AG04449 (cell line): ENCODE data around the gene HECTD1.
A peak's percentile ranks its signal among the peaks of the same experiment; 100 is the strongest.
"Not testable (repeated sequence)": the region's sequence is repeated elsewhere in the genome, so short reads cannot be mapped to it uniquely, and the experiment has no call there.

Source experiments
- CTCF ChIA-PET: fragments of 350-600 bp; formaldehyde crosslinking; extraction: SDS; loops from one replicate; lab custom pipeline; 2021; ENCODE audit warnings: antibody characterized with exemption; lab: Yijun Ruan, JAX
- POLR2A ChIA-PET: fragments of 400-600, 350-600 bp; formaldehyde crosslinking; extraction: SDS; loops from one replicate; lab custom pipeline; 2020; ENCODE audit warnings: antibody characterized with exemption, inconsistent platforms; lab: Yijun Ruan, JAX
- DNase-seq: peaks from one replicate; pipeline ENCODE4 v3.0.0-alpha.2; 2010; ENCODE audit warnings: low read depth, low spot score
- H3K4me3 ChIP-seq: 2 replicates; pipeline ENCODE4 v1.5.1; 2011; ENCODE audit warnings: low read depth, mild to moderate bottlenecking, control low read depth, low read length
- CTCF ChIP-seq: IDR thresholded peaks from one replicate; pipeline ENCODE4 v1.5.1; 2011; ENCODE audit warnings: mild to moderate bottlenecking, moderate library complexity, low read length, control low read depth, inconsistent platforms; ENCODE audit not compliant: insufficient read depth; ENCODE audit errors: missing control alignments

HECTD1 gene

GRCh38 chr14:31068235-31068634, 139.4 kb downstream of the HECTD1 start:
- ChIA-PET POLR2A (no interaction called here), CTCF (interaction anchor here (0.6 to 2.4 kb wide), 3 partner anchors 12 to 28 kb away, joined by 3 to 6 read pairs (median 3); no protein-coding TSS in a partner anchor)
- TF ChIP-seq CTCF: no peak

GRCh38 chr14:31062908-31063307, 144.7 kb downstream of the HECTD1 start:
- CTCF ChIA-PET: interaction anchor here (1.3 kb wide), 1 partner anchor 82 kb away, joined by 3 read pairs; no protein-coding TSS in a partner anchor
- DNase-seq, H3K4me3 ChIP-seq, POLR2A ChIA-PET: not testable (repeated sequence)

More at GRCh38 chr14:31068235-31068634, 139.4 kb downstream of the HECTD1 start:
- H3K4me3 ChIP-seq: no peak overlapping the region
- DNase-seq: no peak

GRCh38 chr14:31060253-31060875, 147.2 kb downstream of the HECTD1 start:
- DNase-seq: no peak
- H3K4me3 ChIP-seq: no peak overlapping the region
- ChIA-PET CTCF (interaction anchor here (0.9 to 1.2 kb wide), 3 partner anchors 22 to 34 kb away, joined by 3 to 4 read pairs (median 3); partner anchors contain the start of genes AP4S1 and STRN3), POLR2A (interaction anchor here (0.9 kb wide), 1 partner anchor 34 kb away, joined by 5 read pairs; the partner anchor contains the start of gene STRN3)
- no peak for TF ChIP-seq CTCF

- DNase-seq: peak; percentile 44
Observed at GRCh38 chr14:31059152-31059924, 148.3 kb downstream of the HECTD1 start.

GRCh38 chr14:31057701-31058364, 149.8 kb downstream of the HECTD1 start:
- no peak overlapping the region for H3K4me3 ChIP-seq
- no peak for DNase-seq
- TF ChIP-seq CTCF: no peak
- CTCF ChIA-PET: interaction anchor here (1.2 kb wide), 1 partner anchor 25 kb away, joined by 3 read pairs; no protein-coding TSS in a partner anchor
- POLR2A ChIA-PET: no interaction called here

More at GRCh38 chr14:31059152-31059924, 148.3 kb downstream of the HECTD1 start:
- ChIA-PET CTCF (interaction anchor here (0.9 to 1.2 kb wide), 2 partner anchors 23 to 33 kb away, joined by 3 read pairs; partner anchors contain the start of genes AP4S1 and STRN3), POLR2A (interaction anchor here (0.9 kb wide), 1 partner anchor 33 kb away, joined by 5 read pairs; the partner anchor contains the start of gene STRN3)
- no peak overlapping the region for H3K4me3 ChIP-seq
- TF ChIP-seq CTCF: no peak

- POLR2A ChIA-PET: interaction anchor here (1.5 kb wide), 1 partner anchor 31 kb away, joined by 4 read pairs; the partner anchor contains the start of gene STRN3
Observed at GRCh38 chr14:31057035-31057434, 150.6 kb downstream of the HECTD1 start.

GRCh38 chr14:31052905-31053586, 154.5 kb downstream of the HECTD1 start:
- DNase-seq, H3K4me3 ChIP-seq, POLR2A ChIA-PET: not testable (repeated sequence)
- CTCF ChIA-PET: interaction anchor here (0.8 to 2.5 kb wide), 2 partner anchors 30 to 74 kb away, joined by 3 to 10 read pairs; no protein-coding TSS in a partner anchor

More at GRCh38 chr14:31057035-31057434, 150.6 kb downstream of the HECTD1 start:
- H3K4me3 ChIP-seq: no peak overlapping the region
- no peak for TF ChIP-seq CTCF
- CTCF ChIA-PET: interaction anchor here (1.2 kb wide), 1 partner anchor 25 kb away, joined by 3 read pairs; no protein-coding TSS in a partner anchor
- DNase-seq: no peak
